NCI-H748 (cell line): ENCODE data around the gene BSCL2.
"Not testable (repeated sequence)": the region's sequence is repeated elsewhere in the genome, so short reads cannot be mapped to it uniquely, and the experiment has no call there.

Source experiments
- DNase-seq: peaks from one replicate; lab custom pipeline; 2025; ENCODE audit not compliant: unreplicated experiment; lab: John Stamatoyannopoulos, UW

The BSCL2 gene

DNA sequence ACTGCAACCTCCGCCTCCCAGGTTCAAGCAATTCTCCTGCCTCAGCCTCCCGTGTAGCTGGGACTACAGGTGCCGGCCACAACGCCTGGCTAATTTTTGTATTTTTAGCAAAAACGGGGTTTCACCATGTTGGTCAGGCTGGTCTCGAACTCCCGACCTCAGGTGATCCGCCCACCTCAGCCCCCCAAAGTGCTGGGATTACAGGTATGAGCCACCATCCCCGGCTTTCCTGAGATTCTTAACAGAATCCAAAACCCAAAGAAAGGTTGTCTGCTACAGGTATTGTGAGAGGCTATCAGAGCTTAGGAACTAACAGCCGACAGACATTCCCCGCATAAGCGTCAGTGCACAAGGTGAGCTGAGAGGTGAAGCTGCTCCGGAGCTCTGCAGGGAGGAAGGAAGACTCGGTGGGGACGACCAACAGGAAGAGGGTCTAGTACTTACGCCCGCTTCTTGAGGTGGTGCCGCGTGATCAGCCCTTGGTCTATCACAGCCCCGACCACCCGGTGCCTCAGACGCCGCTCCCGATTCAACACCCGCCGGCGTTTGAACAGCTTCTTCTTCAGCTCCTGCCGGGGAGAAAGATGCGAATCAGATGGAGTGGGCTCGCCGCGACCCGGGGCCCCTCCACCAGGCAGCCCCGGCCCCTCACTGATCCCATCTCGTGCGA is 42.7 kb downstream of the BSCL2 start:
- DNase-seq: peak; percentile 77

DNA sequence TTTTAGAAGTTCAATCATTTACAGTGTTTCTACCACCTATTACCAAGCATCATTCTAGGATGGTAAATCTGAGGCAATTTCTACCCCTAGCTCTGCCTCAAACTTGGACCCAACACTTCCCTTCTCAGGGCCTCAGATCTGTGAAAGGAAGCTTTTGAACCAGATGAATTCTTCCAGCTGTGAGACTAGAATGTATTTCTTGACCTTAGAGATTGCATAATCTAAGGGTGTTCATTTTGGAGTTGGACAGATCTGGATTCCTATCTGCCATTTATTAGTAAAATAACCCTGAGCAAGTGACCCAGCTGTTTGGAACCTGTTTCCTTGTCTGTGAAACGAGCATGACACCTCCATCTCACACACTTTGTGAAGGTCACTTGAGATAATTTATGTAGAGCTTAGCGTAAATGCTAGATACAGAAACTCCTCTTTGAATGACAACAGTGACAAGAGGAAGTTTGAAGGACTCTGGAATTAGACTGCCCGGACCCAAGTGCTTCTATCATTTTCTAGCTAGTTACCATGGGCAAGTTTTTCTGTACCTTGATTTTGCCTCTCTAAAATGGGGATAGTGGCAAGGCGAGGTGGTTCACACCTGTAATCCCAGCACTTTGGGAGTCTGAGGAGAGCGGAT is 50.3 kb downstream of the BSCL2 start:
- DNase-seq: no peak

DNA sequence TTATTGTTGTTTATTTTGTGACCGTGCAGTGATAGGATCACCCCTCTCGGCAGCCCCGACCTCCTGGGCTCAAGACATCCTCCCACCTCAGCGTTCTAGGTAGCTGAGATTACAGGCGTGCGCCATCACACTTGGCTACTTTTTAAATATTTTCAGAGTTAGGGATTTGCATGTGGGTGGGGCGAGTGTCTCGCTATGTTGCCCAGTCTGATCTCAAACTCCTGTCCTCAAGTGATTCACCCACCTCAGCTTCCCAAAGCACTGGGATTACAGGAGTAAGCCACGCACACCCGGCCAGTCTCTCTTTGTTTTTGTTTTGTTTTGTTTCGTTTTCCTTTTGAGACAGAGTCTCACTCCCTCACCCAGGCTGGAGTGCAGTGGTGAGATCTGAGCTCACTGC is 52.9 kb downstream of the BSCL2 start:
- DNase-seq: no peak

DNA sequence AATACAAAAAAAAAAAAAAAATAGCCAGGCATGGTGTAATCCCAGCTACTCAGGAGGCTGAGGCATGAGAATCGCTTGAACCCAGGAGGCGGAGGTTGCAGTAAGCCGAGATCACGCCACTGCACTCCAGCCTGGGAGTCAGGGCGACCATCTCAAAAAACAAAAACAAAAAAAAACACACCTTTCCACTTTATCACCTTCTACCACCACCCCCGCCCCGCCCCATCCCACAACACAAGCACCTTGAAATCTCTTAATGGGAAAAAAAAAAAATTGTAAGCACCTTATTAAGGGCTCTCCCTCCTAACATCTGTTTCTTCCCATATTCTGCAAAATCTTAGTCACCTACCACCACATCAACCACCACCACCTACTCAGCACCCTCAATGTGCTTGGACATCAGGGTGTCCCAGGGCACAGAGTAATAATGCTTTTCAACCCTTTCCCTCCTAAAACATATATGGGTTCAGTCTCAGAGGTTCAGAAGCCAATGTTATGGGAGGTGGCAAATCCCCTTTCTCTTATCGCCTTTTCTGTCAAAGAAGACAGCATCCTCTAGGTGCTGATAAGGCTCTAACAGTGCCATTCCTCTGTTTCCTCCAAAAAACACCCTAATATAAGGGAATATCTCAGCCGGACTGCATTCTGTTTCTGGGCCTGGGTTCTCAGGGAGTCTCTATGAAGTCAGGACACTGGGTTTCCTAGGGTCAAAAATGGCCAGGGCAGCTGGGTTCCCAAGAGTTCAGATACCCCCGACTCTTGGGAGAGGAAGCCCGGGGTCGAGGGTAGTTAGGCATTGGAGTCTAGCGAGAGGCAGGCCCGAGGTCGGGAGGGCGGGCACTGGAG is 54.8 kb downstream of the BSCL2 start:
- DNase-seq: no peak

DNA sequence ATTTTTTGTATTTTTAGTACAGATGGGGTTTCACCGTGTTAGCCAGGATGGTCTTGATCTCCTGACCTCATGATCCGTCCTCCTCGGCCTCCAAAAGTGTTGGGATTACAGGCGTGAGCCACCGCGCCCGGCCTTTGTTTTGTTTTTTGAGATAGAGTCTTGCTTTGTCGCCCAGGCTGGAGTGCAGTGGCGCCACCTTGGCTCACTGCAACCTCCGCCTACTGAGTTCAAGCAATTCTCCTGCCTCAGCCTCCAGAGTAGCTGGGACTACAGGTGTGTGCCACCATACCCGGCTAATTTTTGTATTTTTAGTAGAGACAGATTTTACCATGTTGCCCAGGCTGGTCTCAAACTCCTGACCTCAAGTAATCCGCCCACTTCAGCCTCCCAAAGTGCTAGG is 56.9 kb downstream of the BSCL2 start:
- not testable (repeated sequence) for DNase-seq

DNA sequence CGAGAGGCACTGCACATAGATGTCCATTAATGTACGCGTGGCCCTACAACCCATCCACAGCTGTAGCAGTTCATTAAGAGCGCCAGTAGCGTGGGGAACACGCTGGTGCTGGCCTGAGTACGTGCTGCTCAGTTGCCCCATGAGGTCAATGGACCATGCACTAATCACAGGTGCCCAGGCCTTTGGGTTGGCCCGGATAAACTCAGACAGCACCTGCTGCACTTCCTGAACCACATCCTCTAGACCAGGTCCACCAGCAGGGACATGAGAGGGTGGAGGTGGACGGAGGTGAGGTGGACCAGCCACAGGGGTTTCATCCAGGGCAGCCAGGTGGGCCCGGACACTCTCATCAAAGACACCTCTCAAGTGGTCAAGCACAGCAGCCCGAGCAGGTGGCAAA is 57.7 kb downstream of the BSCL2 start:
- DNase-seq: no peak

DNA sequence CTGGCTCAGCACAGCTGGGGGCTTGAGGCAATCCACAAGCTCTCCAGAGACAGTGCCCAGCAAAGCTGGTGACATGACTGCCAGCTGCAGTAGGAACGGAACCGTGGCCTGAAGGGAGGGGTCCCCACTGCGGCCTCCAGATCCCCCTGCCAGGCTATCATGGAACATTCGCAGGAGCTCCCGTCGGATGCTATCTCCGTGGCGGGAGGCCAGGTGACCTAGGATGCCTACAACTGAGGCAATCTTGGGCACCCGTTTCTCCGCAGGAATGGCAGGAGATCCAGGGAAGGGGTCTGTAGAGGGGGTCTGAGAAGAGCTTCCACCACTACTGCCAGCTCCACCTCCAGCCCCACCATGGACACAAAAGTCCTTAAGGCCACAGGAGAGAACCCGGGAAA is 58.3 kb downstream of the BSCL2 start:
- DNase-seq: no peak

DNA sequence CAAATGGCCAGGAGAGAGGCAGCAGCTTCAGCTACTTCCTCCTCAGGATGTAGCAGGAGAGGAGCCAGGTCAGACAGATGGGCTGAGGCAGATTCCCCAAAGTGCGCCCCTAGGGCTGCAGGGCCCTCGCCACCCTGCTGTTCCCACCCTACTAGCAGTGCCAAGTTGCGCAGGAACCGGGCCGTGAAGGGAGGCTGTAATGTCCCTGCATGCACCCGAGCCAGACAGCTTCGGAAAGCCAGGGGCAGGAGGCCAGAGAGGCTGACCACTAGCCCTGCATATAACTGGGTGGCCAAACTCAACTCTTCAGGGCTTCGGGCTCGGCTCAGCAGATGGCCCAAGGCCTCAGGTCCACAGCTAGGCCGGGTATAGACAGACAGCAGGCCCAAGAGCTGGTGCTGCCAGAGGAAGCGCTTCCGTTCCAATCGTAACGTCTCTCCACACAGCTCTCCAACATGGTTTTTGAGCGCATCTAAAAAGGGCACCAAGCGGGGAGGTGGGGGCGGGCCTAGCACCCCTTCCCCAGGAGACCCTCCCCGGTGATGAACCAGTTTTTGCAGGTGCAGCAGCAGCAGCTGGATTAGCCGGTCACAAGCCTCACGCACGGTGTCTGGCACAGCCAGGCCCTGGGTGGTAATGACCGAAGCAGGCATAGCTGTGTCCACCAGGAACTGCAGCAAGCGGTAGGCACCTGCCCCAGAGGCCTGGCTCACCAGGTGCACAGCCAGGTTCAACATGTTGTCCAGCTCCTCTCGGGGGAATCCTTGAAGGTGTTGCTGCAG is 58.8 kb downstream of the BSCL2 start:
- DNase-seq: no peak

DNA sequence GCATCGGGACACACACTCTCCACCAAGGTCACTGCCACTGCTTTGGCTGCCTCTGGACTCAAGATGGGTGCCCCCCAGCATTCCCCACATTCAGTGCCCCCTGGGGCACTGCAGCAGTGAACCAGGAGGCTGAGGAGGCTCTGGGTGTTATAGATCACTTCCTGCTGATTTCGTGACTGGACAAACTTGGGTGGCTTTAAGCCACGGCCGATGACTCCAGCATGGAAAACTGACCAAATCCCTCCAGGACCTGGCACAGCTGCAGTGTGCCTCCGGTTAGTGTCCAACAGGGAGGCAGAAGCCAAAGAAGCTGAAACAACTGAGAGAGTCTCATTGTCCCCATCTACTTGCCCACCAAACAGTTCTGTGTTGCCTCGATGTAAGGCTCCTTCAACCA is 59.6 kb downstream of the BSCL2 start:
- no peak for DNase-seq

DNA sequence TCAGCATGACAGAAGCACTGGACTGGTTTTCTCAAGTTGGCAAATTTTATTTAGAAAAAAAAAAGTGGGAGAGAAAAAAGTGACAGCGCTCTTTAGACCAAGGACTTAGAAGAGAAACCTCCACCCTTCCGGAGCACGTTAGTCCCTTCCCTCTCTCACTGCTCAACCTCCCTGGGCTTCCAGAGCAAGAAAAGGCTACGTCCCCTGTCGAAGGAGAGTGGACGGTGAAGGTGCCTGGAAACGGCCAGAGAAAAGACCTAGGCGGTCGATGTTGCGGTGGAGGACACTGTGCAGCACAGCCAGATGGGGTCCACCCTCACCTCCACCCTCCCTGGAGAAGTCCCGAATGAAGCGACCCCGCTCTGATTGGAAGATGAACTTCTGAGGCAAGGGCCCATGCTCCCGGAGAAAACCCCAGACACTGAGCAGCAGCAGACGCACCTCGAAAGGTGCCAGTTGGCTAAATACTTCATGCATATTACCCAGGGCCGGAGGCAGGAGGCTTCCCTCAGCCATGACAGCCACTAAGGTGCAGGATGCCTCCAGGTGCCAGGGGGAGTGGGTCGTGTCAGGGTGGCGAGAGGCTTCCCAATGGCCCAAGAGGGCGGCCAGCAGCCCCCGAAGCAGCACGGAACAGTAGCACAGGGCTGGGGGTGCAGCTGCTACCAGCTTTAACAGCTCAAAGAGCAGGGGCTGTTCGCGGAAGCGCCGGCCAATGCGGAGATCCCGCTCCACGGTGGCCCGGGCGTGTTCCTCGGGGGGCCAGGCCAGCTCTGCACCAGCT is 60.2 kb downstream of the BSCL2 start:
- DNase-seq: peak; percentile 40

DNA sequence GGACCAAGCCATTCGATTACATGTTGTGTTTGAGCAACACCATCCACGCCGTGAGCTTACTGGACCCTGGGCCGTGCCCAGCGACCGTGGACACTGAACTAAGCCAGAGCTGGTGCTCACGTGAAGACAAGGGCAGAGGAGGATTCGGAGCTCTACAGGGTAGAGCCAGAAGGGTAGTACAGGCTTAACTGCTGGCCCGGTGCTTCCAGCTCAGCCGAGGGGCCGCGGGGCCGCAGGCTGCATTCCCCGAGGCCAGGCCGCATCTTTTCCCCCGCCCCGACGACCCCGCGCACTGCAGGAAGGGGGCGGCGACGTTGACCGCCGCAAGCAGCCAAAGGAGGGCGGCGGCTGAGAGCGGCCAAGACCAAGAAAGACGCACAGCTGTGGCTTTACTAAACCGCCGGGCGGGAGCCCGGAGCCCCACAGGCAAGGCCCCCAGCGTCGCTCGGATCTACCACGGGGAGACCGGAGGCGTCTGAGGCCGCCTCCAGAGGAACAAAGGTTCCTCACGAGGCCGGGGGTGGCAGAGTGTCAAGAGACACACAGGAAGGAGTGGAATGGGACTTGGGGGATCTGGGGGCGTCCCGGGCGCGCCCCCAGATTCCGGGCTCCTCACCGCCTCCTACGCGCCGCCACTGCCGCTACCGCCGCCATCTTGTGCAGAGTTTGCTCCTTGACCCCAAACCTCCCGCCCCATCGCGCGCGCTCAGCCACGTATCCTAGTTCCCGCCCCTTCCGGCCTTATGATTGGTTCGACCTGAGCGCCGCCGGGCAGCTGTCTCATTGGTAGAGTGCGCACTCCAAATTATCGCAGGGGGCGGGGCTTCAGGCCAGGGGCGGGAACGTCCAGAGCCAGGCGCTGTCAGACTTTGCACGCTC is 61.0 kb downstream of the BSCL2 start, which contains the start of gene GANAB:
TSS of gene GANAB (minus strand) at position 668 of the 879 bp plus-strand sequence. CDS start at position 654, 14 bp downstream.
- DNase-seq: peak; percentile 98

DNA sequence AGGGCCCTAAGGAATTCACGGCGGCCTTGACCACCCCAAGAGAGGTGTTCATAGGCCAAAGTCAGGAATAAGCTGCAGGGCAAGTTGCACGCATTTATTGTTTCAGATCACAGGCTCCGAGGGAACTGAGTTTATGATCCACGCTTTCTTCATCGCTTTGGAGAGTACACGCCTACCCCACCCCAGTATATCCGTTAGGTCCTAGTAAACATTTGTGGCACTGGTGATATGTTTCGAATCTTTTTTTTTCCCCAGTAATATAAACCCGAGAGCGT is 61.6 kb downstream of the BSCL2 start:
- DNase-seq: no peak

DNA sequence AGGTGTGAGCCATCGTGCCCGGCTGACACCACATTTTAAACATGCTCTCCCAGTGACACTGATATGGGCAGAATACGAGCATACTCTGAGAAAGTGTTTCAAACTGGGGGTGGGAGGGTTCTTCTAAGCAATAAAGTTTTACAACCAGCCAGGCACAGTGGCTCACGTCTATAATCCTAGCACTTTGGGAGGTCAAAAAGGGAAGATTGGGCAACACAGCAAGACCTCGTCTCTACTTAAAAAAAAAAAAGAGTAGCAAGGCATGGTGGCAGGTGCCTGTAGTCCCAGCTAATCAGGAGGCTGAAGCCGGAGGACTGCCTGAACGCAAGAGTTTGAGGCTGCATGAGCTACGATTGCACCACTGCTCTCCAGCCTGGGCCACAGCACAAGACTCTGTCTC is 63.0 kb downstream of the BSCL2 start:
- no peak for DNase-seq
